Measurements from ENCODE around the gene PNMT. TPM values are rescaled to one million over a fixed set of nuclear protein-coding genes. Genes with fewer than 3 reads are reported as not detected.

Gene PNMT
- polyA plus RNA-seq, 3 donors = not detected

DNA sequence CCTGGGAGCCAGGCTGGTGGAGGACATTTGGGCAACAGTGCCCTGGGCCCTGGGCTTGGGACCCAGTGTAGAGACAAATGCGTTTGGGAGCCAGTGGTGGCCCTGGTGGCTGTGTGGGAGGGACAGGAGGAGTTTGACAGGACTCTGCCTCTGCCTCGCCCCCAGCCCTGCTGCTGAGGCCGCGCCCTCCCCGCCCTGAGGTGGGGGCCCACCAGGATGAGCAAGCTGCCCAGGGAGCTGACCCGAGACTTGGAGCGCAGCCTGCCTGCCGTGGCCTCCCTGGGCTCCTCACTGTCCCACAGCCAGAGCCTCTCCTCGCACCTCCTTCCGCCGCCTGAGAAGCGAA is 15.0 kb upstream of the PNMT start:
- no peak for DNase-seq
- Histone ChIP-seq H2AFZ (ENCODE audit: insufficient read depth, low read depth, low read length, poor library complexity, severe bottlenecking) (no peak overlapping the region), H3K4me1 (ENCODE audit: control insufficient read depth in 1 of 2, insufficient read depth in 2 of 2, low read length in 2 of 2) (peaks cover 0 to 2% of the 10 kb centered on the region in 2 donors), H3K36me3 (replicated peaks in 1 of 2; ENCODE audit: control insufficient read depth in 1 of 2, insufficient read depth in 2 of 2, low read length in 2 of 2) (peaks cover 28 to 50% of the 10 kb centered on the region in 2 donors), H3K27me3 (ENCODE audit: control insufficient read depth in 2 of 2, insufficient read depth in 2 of 2, low read length in 2 of 2) (no peaks in the 10 kb centered on the region), H3K4me3 (replicated peaks in 1 of 3; ENCODE audit: low read depth in 2 of 3, low read length in 3 of 3) (no peak overlapping the region), H3K4me2 (replicated peaks; ENCODE audit: extremely low read depth, low read length, poor library complexity, severe bottlenecking) (no peak overlapping the region), H4K20me1 (ENCODE audit: insufficient read depth, low read length) (peaks cover 93% of the 10 kb centered on the region), H3K27ac (ENCODE audit: low read depth in 1 of 2, low read length in 2 of 2) (no peak overlapping the region), H3K9me3 (replicated peaks in 1 of 2; ENCODE audit: control insufficient read depth in 1 of 2, insufficient read depth in 1 of 2, low read length in 2 of 2) (no peaks in the 10 kb centered on the region), H3K9ac (ENCODE audit: insufficient read depth, low read length, poor library complexity, severe bottlenecking) (no peak overlapping the region), H3K79me2 (ENCODE audit: insufficient read depth, low read length) (peaks cover 27% of the 10 kb centered on the region)
- Mint-ChIP-seq H3K27ac (no peak overlapping the region), H3K4me3 (no peak overlapping the region), H3K36me3 (peaks cover 46 to 63% of the 10 kb centered on the region in 2 donors), H3K27me3 (ENCODE audit: low read depth in 3 of 3) (peaks cover 0 to 3% (median 1%) of the 10 kb centered on the region in 3 donors), H3K4me1 (peaks cover 23% of the 10 kb centered on the region), H3K9me3 (no peaks in the 10 kb centered on the region)
- TF ChIP-seq, protein P1, sequence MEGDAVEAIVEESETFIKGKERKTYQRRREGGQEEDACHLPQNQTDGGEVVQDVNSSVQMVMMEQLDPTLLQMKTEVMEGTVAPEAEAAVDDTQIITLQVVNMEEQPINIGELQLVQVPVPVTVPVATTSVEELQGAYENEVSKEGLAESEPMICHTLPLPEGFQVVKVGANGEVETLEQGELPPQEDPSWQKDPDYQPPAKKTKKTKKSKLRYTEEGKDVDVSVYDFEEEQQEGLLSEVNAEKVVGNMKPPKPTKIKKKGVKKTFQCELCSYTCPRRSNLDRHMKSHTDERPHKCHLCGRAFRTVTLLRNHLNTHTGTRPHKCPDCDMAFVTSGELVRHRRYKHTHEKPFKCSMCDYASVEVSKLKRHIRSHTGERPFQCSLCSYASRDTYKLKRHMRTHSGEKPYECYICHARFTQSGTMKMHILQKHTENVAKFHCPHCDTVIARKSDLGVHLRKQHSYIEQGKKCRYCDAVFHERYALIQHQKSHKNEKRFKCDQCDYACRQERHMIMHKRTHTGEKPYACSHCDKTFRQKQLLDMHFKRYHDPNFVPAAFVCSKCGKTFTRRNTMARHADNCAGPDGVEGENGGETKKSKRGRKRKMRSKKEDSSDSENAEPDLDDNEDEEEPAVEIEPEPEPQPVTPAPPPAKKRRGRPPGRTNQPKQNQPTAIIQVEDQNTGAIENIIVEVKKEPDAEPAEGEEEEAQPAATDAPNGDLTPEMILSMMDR (IDR thresholded peaks at IDR 0.05) = no peak
- intact Hi-C loops (cut with micrococcal nuclease) = no loop called here
- whole genome bisulfite sequencing (ENCODE audit: insufficient coverage) = 94% methylated on average over 12 of the region's 12 CpGs

DNA sequence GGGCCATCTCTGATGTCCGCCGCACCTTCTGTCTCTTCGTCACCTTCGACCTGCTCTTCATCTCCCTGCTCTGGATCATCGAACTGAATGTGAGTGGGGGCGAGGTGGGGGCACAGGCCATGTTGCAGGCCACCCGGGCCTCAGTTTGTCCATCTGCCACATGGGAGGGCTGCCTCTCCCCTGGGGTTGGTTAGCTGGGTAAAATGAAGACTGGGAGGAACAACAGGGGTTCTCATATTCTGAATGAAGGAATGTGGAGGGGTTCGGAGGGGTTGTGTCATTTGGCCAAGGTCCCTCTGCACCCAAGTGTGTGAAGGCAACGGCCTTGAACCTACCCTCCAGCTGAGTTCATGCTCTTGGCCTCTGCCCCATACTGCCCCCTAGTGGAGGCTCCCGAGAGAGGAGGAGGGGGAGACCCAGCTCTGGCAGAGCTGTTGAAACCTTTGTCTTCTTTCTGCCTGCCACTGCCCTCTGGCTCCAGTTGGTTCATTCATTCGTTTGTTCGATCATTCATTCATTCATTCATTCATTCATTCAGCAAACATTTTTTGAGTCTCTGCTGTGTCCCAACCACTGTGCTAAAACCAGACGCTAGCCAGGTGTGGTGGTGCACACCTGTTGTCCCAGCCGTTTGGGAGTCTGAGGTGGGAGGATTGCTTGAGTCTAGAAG is 14.5 kb upstream of the PNMT start:
- Histone ChIP-seq H3K27me3 (ENCODE audit: control insufficient read depth in 2 of 2, insufficient read depth in 2 of 2, low read length in 2 of 2) (no peaks in the 10 kb centered on the region), H3K4me1 (ENCODE audit: control insufficient read depth in 1 of 2, insufficient read depth in 2 of 2, low read length in 2 of 2) (peaks cover 3 to 7% of the 10 kb centered on the region in 2 donors), H3K4me3 (replicated peaks in 1 of 3; ENCODE audit: low read depth in 2 of 3, low read length in 3 of 3) (no peak overlapping the region), H4K20me1 (ENCODE audit: insufficient read depth, low read length) (peaks cover 93% of the 10 kb centered on the region), H3K4me2 (replicated peaks; ENCODE audit: extremely low read depth, low read length, poor library complexity, severe bottlenecking) (no peak overlapping the region), H3K36me3 (replicated peaks in 1 of 2; ENCODE audit: control insufficient read depth in 1 of 2, insufficient read depth in 2 of 2, low read length in 2 of 2) (peaks cover 31 to 54% of the 10 kb centered on the region in 2 donors), H3K9ac (ENCODE audit: insufficient read depth, low read length, poor library complexity, severe bottlenecking) (no peak overlapping the region), H2AFZ (ENCODE audit: insufficient read depth, low read depth, low read length, poor library complexity, severe bottlenecking) (no peak overlapping the region), H3K79me2 (ENCODE audit: insufficient read depth, low read length) (peaks cover 22% of the 10 kb centered on the region), H3K9me3 (replicated peaks in 1 of 2; ENCODE audit: control insufficient read depth in 1 of 2, insufficient read depth in 1 of 2, low read length in 2 of 2) (no peaks in the 10 kb centered on the region), H3K27ac (ENCODE audit: low read depth in 1 of 2, low read length in 2 of 2) (no peak overlapping the region)
- intact Hi-C loops (cut with micrococcal nuclease) = loop anchor here in 1 of 2 donors (2.0 kb wide), 1 partner anchor 31 kb away; no protein-coding TSS in a partner anchor
- Mint-ChIP-seq H3K4me1 (peaks cover 24% of the 10 kb centered on the region), H3K27ac (peak overlapping the region in 2 of 7 donors; percentile 68 to 89), H3K4me3 (no peak overlapping the region), H3K36me3 (peaks cover 44 to 65% of the 10 kb centered on the region in 2 donors), H3K27me3 (ENCODE audit: low read depth in 3 of 3) (peaks cover 0 to 3% (median 1%) of the 10 kb centered on the region in 3 donors), H3K9me3 (no peaks in the 10 kb centered on the region)
- WGBS (ENCODE audit: insufficient coverage) = 81% methylated on average over 10 of the region's 14 CpGs
- TF ChIP-seq, protein P1 (IDR thresholded peaks at IDR 0.05) = peak; percentile 95
- DNase-seq = peak; percentile 53 to 62 (median 58)

Data from CD14-positive monocyte (primary cell).